HepG2 (cell line): ENCODE results near the gene FAM50A. TPM values are rescaled to one million over a fixed set of nuclear protein-coding genes. Genes with fewer than 3 reads are reported as not detected.

ENCODE experiments used
- ATAC-seq: fragments of 200-7000 bp; cut with Tn5 transposase; 3 replicates; pipeline ENCODE4 v1.9.1; 2020; ENCODE audit warnings: mild to moderate bottlenecking, moderate library complexity
- BruUV-seq: library from RNA; stranded (reverse); fragments of 400-500 nt; replicated peaks from 2 replicates; lab custom pipeline; 2021; lab: Mats Ljungman, UMichigan
- CTCF ChIA-PET: fragments of 300-600 bp; formaldehyde crosslinking; extraction: SDS; loops from one replicate; lab custom pipeline; 2021; ENCODE audit warnings: low total read pairs, inconsistent platforms, low intra/inter-chr PET ratio; lab: Yijun Ruan, JAX
- POLR2A ChIA-PET: fragments of 350-600 bp; sonication (Branson Sonifier 250); formaldehyde crosslinking; loops from one replicate; lab custom pipeline; 2020; ENCODE audit warnings: antibody characterized with exemption, inconsistent platforms; lab: Yijun Ruan, JAX
- DNase-seq: peaks from one replicate; pipeline ENCODE4 v3.0.0-alpha.2; 2015; ENCODE audit warnings: low spot score
- FAIRE-seq: peaks from 3 replicates; lab custom pipeline; 2011; peaks lifted over from hg19 to GRCh38; lab: Jason Lieb, UNC
- H2AFZ ChIP-seq: one replicate; pipeline ENCODE4 v1.6.1; 2011; ENCODE audit warnings: low read length, inconsistent platforms
- H3K27ac ChIP-seq: fragments of 300-600 bp; 3 replicates; pipeline ENCODE4 v1.8.0; 2011; ENCODE audit warnings: mixed run types, mild to moderate bottlenecking, mixed read lengths, low read length, inconsistent platforms; ENCODE audit not compliant: insufficient read depth; ENCODE audit errors: extremely low read length
- H3K27me3 ChIP-seq, 2 experiments: fragments of 200-600 bp in 1 of 2; 2 replicates in 1 of 2; 3 replicates in 1 of 2; pipeline versions ENCODE4 v1.6.0 to v1.8.0; 2011; ENCODE audit warnings: low read length in 2 of 2, mild to moderate bottlenecking in 2 of 2, moderate library complexity in 2 of 2, inconsistent platforms in 1 of 2; ENCODE audit not compliant: insufficient read depth in 2 of 2, control insufficient read depth in 1 of 2
- H3K36me3 ChIP-seq, 2 experiments: fragments of 200-600 bp in 1 of 2; replicated peaks in 1 of 2; 2 replicates in 1 of 2; 3 replicates in 1 of 2; pipeline versions ENCODE4 v1.5.1 to v1.8.0; 2011; ENCODE audit warnings: low read length in 2 of 2, inconsistent platforms in 1 of 2; ENCODE audit not compliant: insufficient read depth in 2 of 2, control insufficient read depth in 1 of 2
- H3K4me1 ChIP-seq: 2 replicates; pipeline ENCODE4 v1.5.1; 2012; ENCODE audit warnings: low read length, inconsistent platforms; ENCODE audit not compliant: insufficient read depth
- H3K4me2 ChIP-seq: 2 replicates; pipeline ENCODE4 v1.6.0; 2011; ENCODE audit warnings: low read depth, low read length, inconsistent platforms
- H3K4me3 ChIP-seq, 3 experiments: fragments of 200-600 bp in 1 of 3; sonication (generic), shearing (Covaris generic) in 1 of 3; replicated peaks in 1 of 3; 2 replicates each; pipeline ENCODE4 v1.5.1; 2011 to 2016; ENCODE audit warnings: low read length in 3 of 3, inconsistent platforms in 2 of 3, low read depth in 2 of 3, mild to moderate bottlenecking in 2 of 3, control low read depth in 1 of 3, mixed read lengths in 1 of 3; ENCODE audit not compliant: insufficient read depth in 1 of 3
- H3K79me2 ChIP-seq: one replicate; pipeline ENCODE4 v1.6.1; 2011; ENCODE audit warnings: low read length, inconsistent platforms; ENCODE audit not compliant: insufficient read depth
- H3K9ac ChIP-seq: 2 replicates; pipeline ENCODE4 v1.6.0; 2011; ENCODE audit warnings: mild to moderate bottlenecking, low read depth, low read length, inconsistent platforms; ENCODE audit not compliant: insufficient read depth
- H3K9me3 ChIP-seq: 2 replicates; pipeline ENCODE4 v1.5.1; 2012; ENCODE audit warnings: mild to moderate bottlenecking, low read length
- H4K20me1 ChIP-seq: 2 replicates; pipeline ENCODE4 v1.6.0; 2011; ENCODE audit warnings: inconsistent platforms, mild to moderate bottlenecking, low read length, moderate library complexity; ENCODE audit not compliant: insufficient read depth
- AHR ChIP-seq: IDR thresholded peaks from 2 replicates; pipeline ENCODE4 v1.6.1; 2018; ENCODE audit warnings: missing genetic modification reagents, missing compliant biosample characterization
- CTCF ChIP-seq: sonication (generic); formaldehyde crosslinking; IDR thresholded peaks from 2 replicates; pipeline ENCODE4 v1.5.0; 2020; ENCODE audit warnings: mild to moderate bottlenecking, missing genetic modification reagents, moderate library complexity
- DPF2 ChIP-seq: sonication (generic); formaldehyde crosslinking; IDR thresholded peaks from 2 replicates; pipeline ENCODE4 v1.4.0; 2020; ENCODE audit warnings: mild to moderate bottlenecking, low read depth, missing genetic modification reagents, borderline replicate concordance
- DR1 ChIP-seq: sonication (generic); formaldehyde crosslinking; IDR thresholded peaks from 2 replicates; pipeline ENCODE4 v1.8.0; 2021; ENCODE audit warnings: mild to moderate bottlenecking, missing genetic modification reagents, inconsistent platforms
- ETV5 ChIP-seq: IDR thresholded peaks from 2 replicates; pipeline ENCODE4 v1.6.1; 2018; ENCODE audit warnings: missing biosample characterization, missing genetic modification reagents, inconsistent platforms, borderline replicate concordance
- FOSL1 ChIP-seq: sonication (generic); formaldehyde crosslinking; IDR thresholded peaks from 2 replicates; pipeline ENCODE4 v1.9.0; 2021; ENCODE audit warnings: missing genetic modification reagents, borderline replicate concordance
- HMGA1 ChIP-seq: sonication (generic); formaldehyde crosslinking; conservative IDR thresholded peaks from 2 replicates; pipeline ENCODE4 v1.4.0; 2020; ENCODE audit warnings: missing genetic modification reagents
- HNF1A ChIP-seq, 2 experiments: sonication (generic) in 1 of 2; formaldehyde crosslinking in 1 of 2; IDR thresholded peaks; 2 replicates each; pipeline versions ENCODE4 v1.4.0 to v1.6.1; 2016 to 2020; ENCODE audit warnings: borderline replicate concordance in 1 of 2, low read depth in 1 of 2, mild to moderate bottlenecking in 1 of 2, missing genetic modification reagents in 1 of 2
- ZKSCAN1 ChIP-seq: fragments of 150-350 bp; IDR thresholded peaks from 2 replicates; pipeline ENCODE4 v1.6.1; 2014; ENCODE audit warnings: low read length
- ZNF468 ChIP-seq: sonication (generic); formaldehyde crosslinking; IDR thresholded peaks from 2 replicates; pipeline ENCODE4 v1.8.0; 2022; ENCODE audit warnings: mild to moderate bottlenecking, moderate library complexity, missing genetic modification reagents
- ZNF792 ChIP-seq: IDR thresholded peaks from 2 replicates; pipeline ENCODE4 v1.6.1; 2016
- ZSCAN29 ChIP-seq: sonication (generic); formaldehyde crosslinking; conservative IDR thresholded peaks from 2 replicates; pipeline ENCODE4 v1.4.0; 2020; ENCODE audit warnings: mild to moderate bottlenecking, missing genetic modification reagents
- WGBS: methylation state at CpG from one replicate; pipeline ENCODE4 v1.1.6; 2017; ENCODE audit warnings: low lambda C conversion rate; 5-methylcytosine and 5-hydroxymethylcytosine counted together
- in situ Hi-C: cut with HindIII; loops from 2 replicates; pipeline ENCODE4 v1.10.0; 2017; ENCODE audit warnings: low pct_unique_long_range_greater_than_20kb; ENCODE audit not compliant: extremely low pct_ligation_motif_present
- intact Hi-C: fragments of 100-400 bp; cut with micrococcal nuclease; formaldehyde crosslinking; loops from one replicate; pipeline ENCODE4 v1.10.0; 2022; ENCODE audit not compliant: unreplicated experiment
- polyA plus RNA-seq, 8 experiments: library from polyadenylated mRNA; depleted of rRNA in 3 of 8; stranded (reverse) in 7 of 8; unstranded in 1 of 8; fragments of >200 nt; fragmentation: Illumina TruSeq in 4 of 8; extraction: Trizol in 4 of 8; gene quantifications; 2 replicates each; pipeline versions ENCODE4 v1.2.1 to v1.2.3, GENCODE V29; 2011 to 2016; ENCODE audit warnings: low read depth in 4 of 8, missing spikeins in 1 of 8, mixed read lengths in 1 of 8; ENCODE audit not compliant: insufficient read depth in 1 of 8
- total RNA-seq, 5 experiments: library from RNA; depleted of rRNA; stranded (reverse); fragments of >200 nt; fragmentation: Illumina TruSeq; extraction: Trizol; gene quantifications; 2 replicates each; pipeline ENCODE4 v1.2.3, GENCODE V29; 2016; ENCODE audit warnings: low read depth in 1 of 5
- TF ChIP-seq, protein P1 (sequence below): sonication (generic); formaldehyde crosslinking; IDR thresholded peaks from 2 replicates; pipeline ENCODE4 v1.8.0; 2022; ENCODE audit warnings: missing genetic modification reagents, mild to moderate bottlenecking, inconsistent platforms, borderline replicate concordance
- TF ChIP-seq, protein P2 (sequence below): sonication (generic); formaldehyde crosslinking; IDR thresholded peaks from 2 replicates; pipeline ENCODE4 v1.5.1; 2020; ENCODE audit warnings: mild to moderate bottlenecking, missing genetic modification reagents, moderate library complexity

FAM50A gene
- total and polyA plus RNA-seq, 2 of the 13 experiments (the other 11 are each of a cell fraction or from before 2014, with no cell fraction given), result 30.7 to 40.7 TPM

- peaks cover 16% of the 10 kb centered on the region for H3K4me1 ChIP-seq
- H3K4me2 ChIP-seq, result no peak overlapping the region
- ATAC-seq (no peak), FAIRE-seq (no peak), DNase-seq (no peak)
- no peak overlapping the region for H3K27ac ChIP-seq
- H2AFZ ChIP-seq, result no peak overlapping the region
- H3K36me3 ChIP-seq, result peaks cover 2 to 4% of the 10 kb centered on the region in 2 experiments; a peak in 1 of 5 replicates
- H4K20me1 ChIP-seq, result no peaks in the 10 kb centered on the region
- no peaks in the 10 kb centered on the region for H3K27me3 ChIP-seq
- intact Hi-C loops (no loop called here), in situ Hi-C loops (no loop called here)
- no peaks in the 10 kb centered on the region for H3K9me3 ChIP-seq
- no peak overlapping the region for H3K4me3 ChIP-seq
- POLR2A ChIA-PET, result interaction anchor here (1.3 kb wide), 1 partner anchor 17 kb away, joined by 3 read pairs; the partner anchor contains the start of gene SLC10A3
- no TSS peak for BruUV-seq
- 98% methylated on average over 18 of the region's 28 CpGs for WGBS
- H3K79me2 ChIP-seq, result no peaks in the 10 kb centered on the region
- CTCF ChIA-PET, result no interaction called here
- H3K9ac ChIP-seq, result no peak overlapping the region
- TF ChIP-seq ZKSCAN1 (no peak), ZSCAN29 (CRISPR knock-in tag) (no peak), AHR (CRISPR knock-in tag) (no peak), ETV5 (CRISPR knock-in tag) (no peak), CTCF (CRISPR knock-in tag) (no peak), ZNF792 (CRISPR knock-in tag) (no peak), DPF2 (CRISPR knock-in tag) (no peak), ZNF468 (CRISPR knock-in tag) (no peak), DR1 (no peak), FOSL1 (CRISPR knock-in tag) (no peak), HMGA1 (CRISPR knock-in tag) (no peak), HNF1A (IDR thresholded peaks at IDR 0.05; ENCODE audit: low read depth) (no peak), HNF1A (CRISPR knock-in tag; IDR thresholded peaks at IDR 0.05; ENCODE audit: borderline replicate concordance) (no peak)
- TF ChIP-seq, protein P1, sequence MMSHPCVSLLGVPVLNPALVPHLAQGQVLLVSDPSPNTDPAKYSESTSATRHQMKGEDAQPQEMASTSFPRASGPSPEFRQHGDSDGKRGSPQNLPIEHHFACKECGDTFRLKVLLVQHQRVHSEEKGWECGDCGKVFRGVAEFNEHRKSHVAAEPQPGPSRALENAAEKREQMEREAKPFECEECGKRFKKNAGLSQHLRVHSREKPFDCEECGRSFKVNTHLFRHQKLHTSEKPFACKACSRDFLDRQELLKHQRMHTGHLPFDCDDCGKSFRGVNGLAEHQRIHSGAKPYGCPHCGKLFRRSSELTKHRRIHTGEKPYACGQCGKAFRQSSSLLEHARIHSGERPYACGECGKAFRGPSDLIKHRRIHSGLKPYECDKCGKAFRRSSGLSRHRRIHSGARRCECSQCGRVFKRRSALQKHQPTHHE (CRISPR knock-in tag), result no peak
- TF ChIP-seq, protein P2, sequence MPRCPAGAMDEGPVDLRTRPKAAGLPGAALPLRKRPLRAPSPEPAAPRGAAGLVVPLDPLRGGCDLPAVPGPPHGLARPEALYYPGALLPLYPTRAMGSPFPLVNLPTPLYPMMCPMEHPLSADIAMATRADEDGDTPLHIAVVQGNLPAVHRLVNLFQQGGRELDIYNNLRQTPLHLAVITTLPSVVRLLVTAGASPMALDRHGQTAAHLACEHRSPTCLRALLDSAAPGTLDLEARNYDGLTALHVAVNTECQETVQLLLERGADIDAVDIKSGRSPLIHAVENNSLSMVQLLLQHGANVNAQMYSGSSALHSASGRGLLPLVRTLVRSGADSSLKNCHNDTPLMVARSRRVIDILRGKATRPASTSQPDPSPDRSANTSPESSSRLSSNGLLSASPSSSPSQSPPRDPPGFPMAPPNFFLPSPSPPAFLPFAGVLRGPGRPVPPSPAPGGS (CRISPR knock-in tag), result no peak
Measured at GRCh38 chrX:154472685-154473632, 29.0 kb downstream of the FAM50A start.
